ENCODE data around the gene NELFA. TPM values are rescaled to one million over a fixed set of nuclear protein-coding genes. Genes with fewer than 3 reads are reported as not detected.

Gene NELFA
- total and polyA plus RNA-seq, 7 experiments from 2014 or later, result 29.2 to 50.1 (median 42.8) TPM

- no peaks in the 10 kb centered on the region for H3K9me3 ChIP-seq (ENCODE audit: control insufficient read depth in 2 of 3, low read length in 3 of 3)
- no peaks in the 10 kb centered on the region for H3K27me3 ChIP-seq (ENCODE audit: control insufficient read depth in 2 of 2, insufficient read depth in 2 of 2, low read length in 2 of 2)
- ATAC-seq, result no peak
- H3K4me1 Mint-ChIP-seq, result peaks cover 0 to 7% (median 0%) of the 10 kb centered on the region in 7 donors
- peaks cover 31 to 62% (median 33%) of the 10 kb centered on the region in 5 donors for H3K36me3 Mint-ChIP-seq
- no peaks in the 10 kb centered on the region for H3K27me3 Mint-ChIP-seq
- H3K27ac ChIP-seq (ENCODE audit: low read depth, low read length), result no peak overlapping the region
- H3K4me3 ChIP-seq (ENCODE audit: low read length), result no peak overlapping the region
- POLR2A ChIA-PET, result no interaction called here
- CTCF ChIA-PET, result interaction anchor here (0.5 kb wide), 1 partner anchor 1025 kb away, joined by 3 read pairs; no protein-coding TSS in a partner anchor
- H3K4me3 Mint-ChIP-seq, result no peak overlapping the region
- H3K36me3 ChIP-seq (ENCODE audit: control insufficient read depth in 2 of 3, insufficient read depth in 3 of 3, low read length in 3 of 3), result peaks cover 4 to 75% (median 9%) of the 10 kb centered on the region in 3 experiments
- no peak for DNase-seq
- intact Hi-C loops (cut with micrococcal nuclease), result no loop called here
- no peaks in the 10 kb centered on the region for H3K9me3 Mint-ChIP-seq
- H3K27ac Mint-ChIP-seq, result no peak overlapping the region
- no peaks in the 10 kb centered on the region for H3K4me1 ChIP-seq (ENCODE audit: control insufficient read depth in 2 of 2, insufficient read depth in 2 of 2, low read length in 2 of 2)
Observed at GRCh38 chr4:1958276-1959103, 50.3 kb downstream of the NELFA start.

GRCh38 chr4:1956631-1957030 lies 52.1 kb downstream of the NELFA start:
- DNase-seq, result no peak
- Histone ChIP-seq H3K27ac (ENCODE audit: low read depth, low read length) (no peak overlapping the region), H3K4me1 (ENCODE audit: control insufficient read depth in 2 of 2, insufficient read depth in 2 of 2, low read length in 2 of 2) (no peaks in the 10 kb centered on the region), H3K36me3 (ENCODE audit: control insufficient read depth in 2 of 3, insufficient read depth in 3 of 3, low read length in 3 of 3) (peaks cover 4 to 73% (median 9%) of the 10 kb centered on the region in 3 experiments), H3K9me3 (ENCODE audit: control insufficient read depth in 2 of 3, low read length in 3 of 3) (no peaks in the 10 kb centered on the region), H3K27me3 (ENCODE audit: control insufficient read depth in 2 of 2, insufficient read depth in 2 of 2, low read length in 2 of 2) (no peaks in the 10 kb centered on the region), H3K4me3 (ENCODE audit: low read length) (no peak overlapping the region)
- H3K4me1 Mint-ChIP-seq, result no peaks in the 10 kb centered on the region
- peaks cover 21 to 47% (median 24%) of the 10 kb centered on the region in 5 donors for H3K36me3 Mint-ChIP-seq
- H3K27ac Mint-ChIP-seq, result peak overlapping the region in 1 of 9 donors; percentile 31
- no peak overlapping the region for H3K4me3 Mint-ChIP-seq
- POLR2A ChIA-PET, result no interaction called here
- intact Hi-C loops (cut with micrococcal nuclease), result no loop called here
- no peaks in the 10 kb centered on the region for H3K27me3 Mint-ChIP-seq
- ATAC-seq, result no peak
- no peaks in the 10 kb centered on the region for H3K9me3 Mint-ChIP-seq
- CTCF ChIA-PET, result no interaction called here

- Histone ChIP-seq H3K9me3 (ENCODE audit: control insufficient read depth in 2 of 3, low read length in 3 of 3) (no peaks in the 10 kb centered on the region), H3K27me3 (ENCODE audit: control insufficient read depth in 2 of 2, insufficient read depth in 2 of 2, low read length in 2 of 2) (no peaks in the 10 kb centered on the region), H3K36me3 (ENCODE audit: control insufficient read depth in 2 of 3, insufficient read depth in 3 of 3, low read length in 3 of 3) (peaks cover 0 to 50% (median 8%) of the 10 kb centered on the region in 3 experiments), H3K4me1 (ENCODE audit: control insufficient read depth in 2 of 2, insufficient read depth in 2 of 2, low read length in 2 of 2) (no peaks in the 10 kb centered on the region), H3K27ac (ENCODE audit: low read depth, low read length) (no peak overlapping the region), H3K4me3 (ENCODE audit: low read length) (no peak overlapping the region)
- Mint-ChIP-seq H3K4me3 (no peak overlapping the region), H3K27me3 (no peaks in the 10 kb centered on the region), H3K9me3 (no peaks in the 10 kb centered on the region), H3K4me1 (peaks cover 0 to 5% (median 0%) of the 10 kb centered on the region in 7 donors), H3K27ac (no peak overlapping the region), H3K36me3 (peaks cover 0 to 30% (median 10%) of the 10 kb centered on the region in 5 donors)
- intact Hi-C loops (cut with micrococcal nuclease), result no loop called here
- ATAC-seq (no peak), DNase-seq (no peak)
- POLR2A ChIA-PET, result no interaction called here
- CTCF ChIA-PET, result no interaction called here
Observed at GRCh38 chr4:1953335-1953734, 55.4 kb downstream of the NELFA start.

DNA sequence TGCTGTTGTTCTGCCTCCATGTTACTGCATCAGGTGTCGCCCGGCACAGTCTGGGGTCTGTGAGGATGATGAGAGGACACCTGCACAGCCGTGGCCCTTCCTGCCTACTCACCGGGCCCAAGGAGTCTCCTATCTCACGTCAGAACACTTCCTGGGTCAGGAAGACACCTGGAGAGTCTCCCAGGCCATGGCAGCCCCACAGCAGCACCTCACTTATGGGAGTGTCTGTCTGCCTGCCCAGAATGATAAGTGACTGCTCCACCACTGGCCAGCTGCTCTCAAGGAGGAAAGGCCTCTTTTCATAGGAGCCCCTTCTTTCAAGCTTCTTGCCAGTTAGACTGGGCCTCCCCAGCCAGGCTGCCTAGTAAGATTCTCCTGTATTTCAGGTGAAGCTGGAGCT lies 56.1 kb downstream of the NELFA start:
- CTCF ChIA-PET, result no interaction called here
- Histone ChIP-seq H3K4me1 (ENCODE audit: control insufficient read depth in 2 of 2, insufficient read depth in 2 of 2, low read length in 2 of 2) (no peaks in the 10 kb centered on the region), H3K4me3 (ENCODE audit: low read length) (no peak overlapping the region), H3K9me3 (ENCODE audit: control insufficient read depth in 2 of 3, low read length in 3 of 3) (no peaks in the 10 kb centered on the region), H3K27me3 (ENCODE audit: control insufficient read depth in 2 of 2, insufficient read depth in 2 of 2, low read length in 2 of 2) (no peaks in the 10 kb centered on the region), H3K36me3 (ENCODE audit: control insufficient read depth in 2 of 3, insufficient read depth in 3 of 3, low read length in 3 of 3) (peaks cover 0 to 47% (median 8%) of the 10 kb centered on the region in 3 experiments), H3K27ac (ENCODE audit: low read depth, low read length) (no peak overlapping the region)
- no peaks in the 10 kb centered on the region for H3K9me3 Mint-ChIP-seq
- DNase-seq (no peak), ATAC-seq (no peak)
- H3K27ac Mint-ChIP-seq, result no peak overlapping the region
- intact Hi-C loops (cut with micrococcal nuclease), result no loop called here
- H3K4me1 Mint-ChIP-seq, result peaks cover 0 to 5% (median 0%) of the 10 kb centered on the region in 7 donors
- POLR2A ChIA-PET, result no interaction called here
- peaks cover 0 to 26% (median 6%) of the 10 kb centered on the region in 5 donors for H3K36me3 Mint-ChIP-seq
- H3K27me3 Mint-ChIP-seq, result no peaks in the 10 kb centered on the region
- no peak overlapping the region for H3K4me3 Mint-ChIP-seq

DNA sequence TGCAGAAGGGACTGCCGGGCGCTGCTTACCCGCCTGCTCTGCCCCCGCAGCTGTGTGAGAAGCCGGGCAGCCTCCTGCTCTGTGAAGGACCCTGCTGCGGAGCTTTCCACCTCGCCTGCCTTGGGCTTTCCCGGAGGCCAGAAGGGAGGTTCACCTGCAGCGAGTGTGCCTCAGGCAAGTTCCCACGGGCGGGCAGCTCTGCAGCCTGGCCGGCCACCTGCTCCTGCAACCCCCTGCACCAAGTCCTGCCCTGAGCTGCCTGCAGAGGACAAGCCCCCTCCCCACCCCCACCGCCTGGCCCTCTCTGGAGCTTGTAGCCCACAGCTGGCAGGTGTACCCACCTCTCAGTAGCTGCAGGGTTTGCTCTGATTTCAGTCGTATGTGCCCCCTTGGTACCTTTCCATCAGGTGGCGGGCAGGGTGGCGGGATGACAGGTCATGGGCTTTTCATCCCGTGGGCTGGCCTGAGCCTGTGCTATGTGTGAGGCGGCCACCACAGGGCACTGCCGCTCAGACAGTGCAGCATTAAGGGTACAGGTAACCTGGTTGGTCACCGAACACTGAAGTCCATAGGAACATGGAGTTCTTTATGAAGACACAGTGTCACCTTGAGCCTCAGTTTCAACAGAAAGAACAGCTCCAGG lies 56.6 kb downstream of the NELFA start:
- CTCF ChIA-PET, result no interaction called here
- no peaks in the 10 kb centered on the region for H3K4me1 ChIP-seq (ENCODE audit: control insufficient read depth in 2 of 2, insufficient read depth in 2 of 2, low read length in 2 of 2)

GRCh38 chr4:1950369-1950768 lies 58.4 kb downstream of the NELFA start:
- CTCF ChIA-PET, result no interaction called here
- no peaks in the 10 kb centered on the region for H3K27me3 Mint-ChIP-seq

More for the DNA sequence above, 56.6 kb downstream of the NELFA start:
- DNase-seq (no peak), ATAC-seq (no peak)
- H3K27me3 Mint-ChIP-seq, result no peaks in the 10 kb centered on the region
- Histone ChIP-seq H3K4me3 (ENCODE audit: low read length) (no peak overlapping the region), H3K27me3 (ENCODE audit: control insufficient read depth in 2 of 2, insufficient read depth in 2 of 2, low read length in 2 of 2) (no peaks in the 10 kb centered on the region), H3K9me3 (ENCODE audit: control insufficient read depth in 2 of 3, low read length in 3 of 3) (no peaks in the 10 kb centered on the region), H3K36me3 (ENCODE audit: control insufficient read depth in 2 of 3, insufficient read depth in 3 of 3, low read length in 3 of 3) (peaks cover 0 to 44% (median 8%) of the 10 kb centered on the region in 3 experiments), H3K27ac (ENCODE audit: low read depth, low read length) (no peak overlapping the region)
- peaks cover 0 to 24% (median 6%) of the 10 kb centered on the region in 5 donors for H3K36me3 Mint-ChIP-seq
- H3K4me1 Mint-ChIP-seq, result peaks cover 0 to 5% (median 0%) of the 10 kb centered on the region in 7 donors
- no peak overlapping the region for H3K4me3 Mint-ChIP-seq
- no peak overlapping the region for H3K27ac Mint-ChIP-seq
- intact Hi-C loops (cut with micrococcal nuclease), result no loop called here
- H3K9me3 Mint-ChIP-seq, result no peaks in the 10 kb centered on the region
- POLR2A ChIA-PET, result no interaction called here

More at GRCh38 chr4:1950369-1950768, 58.4 kb downstream of the NELFA start:
- Mint-ChIP-seq H3K4me3 (no peak overlapping the region), H3K4me1 (peaks cover 0 to 5% (median 0%) of the 10 kb centered on the region in 7 donors), H3K27ac (no peak overlapping the region), H3K36me3 (peaks cover 0 to 19% (median 5%) of the 10 kb centered on the region in 5 donors), H3K9me3 (no peaks in the 10 kb centered on the region)
- Histone ChIP-seq H3K9me3 (ENCODE audit: control insufficient read depth in 2 of 3, low read length in 3 of 3) (no peaks in the 10 kb centered on the region), H3K36me3 (ENCODE audit: control insufficient read depth in 2 of 3, insufficient read depth in 3 of 3, low read length in 3 of 3) (peaks cover 0 to 31% (median 8%) of the 10 kb centered on the region in 3 experiments), H3K27me3 (ENCODE audit: control insufficient read depth in 2 of 2, insufficient read depth in 2 of 2, low read length in 2 of 2) (no peaks in the 10 kb centered on the region), H3K4me3 (ENCODE audit: low read length) (no peak overlapping the region), H3K4me1 (ENCODE audit: control insufficient read depth in 2 of 2, insufficient read depth in 2 of 2, low read length in 2 of 2) (no peaks in the 10 kb centered on the region), H3K27ac (ENCODE audit: low read depth, low read length) (no peak overlapping the region)
- DNase-seq (no peak), ATAC-seq (no peak)
- POLR2A ChIA-PET, result no interaction called here
- intact Hi-C loops (cut with micrococcal nuclease), result no loop called here

All from naive thymus-derived CD4-positive, alpha-beta T cell (primary cell).